ENCODE measurements around the gene HAND2. TPM values are rescaled to one million over a fixed set of nuclear protein-coding genes. Genes with fewer than 3 reads are reported as not detected.

HAND2 gene
- total and polyA plus RNA-seq, 2 of the 13 experiments (the other 11 are each of a cell fraction or from before 2014, with no cell fraction given): not detected

DNA sequence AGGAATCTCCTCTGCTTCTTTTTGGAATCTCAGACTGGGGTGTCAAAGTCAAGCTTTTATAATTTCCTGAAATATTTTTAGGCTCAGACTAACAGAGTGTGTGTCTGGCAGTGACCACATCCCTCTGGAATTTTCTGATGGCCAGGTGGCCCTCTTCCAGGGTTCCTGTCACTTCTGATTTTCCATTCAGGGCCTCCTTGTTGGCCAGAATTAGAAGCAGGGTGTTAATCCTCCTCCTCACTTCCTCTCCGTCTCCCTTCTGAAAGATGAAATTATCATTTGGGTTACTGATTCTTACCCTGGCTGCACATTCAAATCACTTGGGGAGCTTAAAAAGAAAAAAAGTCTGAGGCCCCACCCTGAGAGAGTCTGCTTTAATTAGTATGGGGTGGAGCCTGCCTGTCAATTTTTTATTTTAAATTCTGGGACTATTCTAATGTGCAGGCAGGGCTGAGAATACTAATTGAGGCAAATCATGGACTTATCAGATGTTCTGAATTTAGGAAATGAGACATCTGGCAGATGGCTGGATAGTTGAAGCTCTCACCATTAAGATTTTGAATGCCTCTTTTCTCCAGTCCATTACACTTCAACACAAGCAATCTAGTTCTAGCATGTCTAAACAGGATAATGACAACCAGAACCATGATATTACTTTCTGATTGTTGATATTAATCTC, 43.2 kb downstream of the HAND2 start (continued):
- TF ChIP-seq, protein P1, sequence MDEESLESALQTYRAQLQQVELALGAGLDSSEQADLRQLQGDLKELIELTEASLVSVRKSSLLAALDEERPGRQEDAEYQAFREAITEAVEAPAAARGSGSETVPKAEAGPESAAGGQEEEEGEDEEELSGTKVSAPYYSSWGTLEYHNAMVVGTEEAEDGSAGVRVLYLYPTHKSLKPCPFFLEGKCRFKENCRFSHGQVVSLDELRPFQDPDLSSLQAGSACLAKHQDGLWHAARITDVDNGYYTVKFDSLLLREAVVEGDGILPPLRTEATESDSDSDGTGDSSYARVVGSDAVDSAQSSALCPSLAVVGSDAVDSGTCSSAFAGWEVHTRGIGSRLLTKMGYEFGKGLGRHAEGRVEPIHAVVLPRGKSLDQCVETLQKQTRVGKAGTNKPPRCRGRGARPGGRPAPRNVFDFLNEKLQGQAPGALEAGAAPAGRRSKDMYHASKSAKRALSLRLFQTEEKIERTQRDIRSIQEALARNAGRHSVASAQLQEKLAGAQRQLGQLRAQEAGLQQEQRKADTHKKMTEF (CRISPR knock-in tag; IDR thresholded peaks at IDR 0.05): no peak
- TF ChIP-seq ZZZ3 (CRISPR knock-in tag; IDR thresholded peaks at IDR 0.05; ENCODE audit: borderline replicate concordance) (no peak), TEAD3 (CRISPR knock-in tag; optimal IDR thresholded peaks at IDR 0.05; ENCODE audit: borderline replicate concordance) (no peak), ZNF24 (IDR thresholded peaks at IDR 0.05) (no peak), ZNF180 (CRISPR knock-in tag; IDR thresholded peaks at IDR 0.05; ENCODE audit: borderline replicate concordance, low read depth) (no peak)

DNA sequence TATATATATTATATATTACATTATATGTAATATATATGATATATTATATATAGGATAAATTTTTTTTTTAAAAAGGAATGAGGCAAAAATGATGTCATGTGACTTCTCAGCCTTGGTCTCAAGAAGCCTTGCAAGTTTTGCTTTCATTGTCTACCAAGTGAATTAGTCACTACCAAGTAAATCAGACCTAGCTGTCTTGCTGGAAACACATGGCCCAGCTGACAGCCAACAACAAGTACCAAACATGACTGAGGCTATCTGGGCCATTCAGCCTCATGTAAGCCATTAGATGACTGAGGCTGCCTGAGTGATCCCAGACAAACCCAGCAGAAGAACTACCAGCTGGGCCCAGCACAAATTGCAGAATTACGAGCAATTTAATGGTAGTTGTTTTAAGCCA, 44.9 kb downstream of the HAND2 start:
- no peak overlapping the region for H3K4me2 ChIP-seq (ENCODE audit: low read depth, low read length)
- no peaks in the 10 kb centered on the region for H4K20me1 ChIP-seq (ENCODE audit: insufficient read depth, low read length)
- no peaks in the 10 kb centered on the region for H3K79me2 ChIP-seq (ENCODE audit: insufficient read depth, low read length)
- ChIA-PET CTCF (ENCODE audit: low intra/inter-chr PET ratio, low total read pairs) (no interaction called here), POLR2A (no interaction called here)
- no peaks in the 10 kb centered on the region for H3K36me3 ChIP-seq (replicated peaks in 1 of 2; ENCODE audit: control insufficient read depth in 1 of 2, insufficient read depth in 2 of 2, low read length in 2 of 2)
- ATAC-seq (no peak), DNase-seq (ENCODE audit: low spot score) (no peak), FAIRE-seq (no peak)
- H3K4me3 ChIP-seq (replicated peaks in 1 of 3; ENCODE audit: insufficient read depth in 1 of 3, low read depth in 2 of 3, low read length in 3 of 3): no peak overlapping the region
- H3K27me3 ChIP-seq (ENCODE audit: control insufficient read depth in 1 of 2, insufficient read depth in 2 of 2, low read length in 2 of 2): no peaks in the 10 kb centered on the region; a peak in 1 of 5 replicates
- H2AFZ ChIP-seq (ENCODE audit: low read length): no peak overlapping the region
- BruUV-seq (replicated peaks): no TSS peak
- no peak overlapping the region for H3K9ac ChIP-seq (ENCODE audit: insufficient read depth, low read depth, low read length)
- in situ Hi-C loops (cut with HindIII; ENCODE audit: extremely low pct_ligation_motif_present, low pct_unique_long_range_greater_than_20kb) (no loop called here), intact Hi-C loops (cut with micrococcal nuclease; ENCODE audit: unreplicated experiment) (no loop called here)
- no peaks in the 10 kb centered on the region for H3K9me3 ChIP-seq (ENCODE audit: low read length)
- 100% methylated on average over 1 of the region's 1 CpG for WGBS (ENCODE audit: low lambda C conversion rate)
- peaks cover 3% of the 10 kb centered on the region for H3K4me1 ChIP-seq (ENCODE audit: insufficient read depth, low read length)
- H3K27ac ChIP-seq (ENCODE audit: extremely low read length, insufficient read depth, low read length): no peak overlapping the region
- TF ChIP-seq RBM22 (optimal IDR thresholded peaks at IDR 0.05; ENCODE audit: low read length): no peak
- no peak for TF ChIP-seq HCFC1 (IDR thresholded peaks at IDR 0.05; ENCODE audit: low read depth, low read length)
- no peak for TF ChIP-seq FOXM1 (CRISPR knock-in tag; IDR thresholded peaks at IDR 0.05)
- TF ChIP-seq, protein P2, sequence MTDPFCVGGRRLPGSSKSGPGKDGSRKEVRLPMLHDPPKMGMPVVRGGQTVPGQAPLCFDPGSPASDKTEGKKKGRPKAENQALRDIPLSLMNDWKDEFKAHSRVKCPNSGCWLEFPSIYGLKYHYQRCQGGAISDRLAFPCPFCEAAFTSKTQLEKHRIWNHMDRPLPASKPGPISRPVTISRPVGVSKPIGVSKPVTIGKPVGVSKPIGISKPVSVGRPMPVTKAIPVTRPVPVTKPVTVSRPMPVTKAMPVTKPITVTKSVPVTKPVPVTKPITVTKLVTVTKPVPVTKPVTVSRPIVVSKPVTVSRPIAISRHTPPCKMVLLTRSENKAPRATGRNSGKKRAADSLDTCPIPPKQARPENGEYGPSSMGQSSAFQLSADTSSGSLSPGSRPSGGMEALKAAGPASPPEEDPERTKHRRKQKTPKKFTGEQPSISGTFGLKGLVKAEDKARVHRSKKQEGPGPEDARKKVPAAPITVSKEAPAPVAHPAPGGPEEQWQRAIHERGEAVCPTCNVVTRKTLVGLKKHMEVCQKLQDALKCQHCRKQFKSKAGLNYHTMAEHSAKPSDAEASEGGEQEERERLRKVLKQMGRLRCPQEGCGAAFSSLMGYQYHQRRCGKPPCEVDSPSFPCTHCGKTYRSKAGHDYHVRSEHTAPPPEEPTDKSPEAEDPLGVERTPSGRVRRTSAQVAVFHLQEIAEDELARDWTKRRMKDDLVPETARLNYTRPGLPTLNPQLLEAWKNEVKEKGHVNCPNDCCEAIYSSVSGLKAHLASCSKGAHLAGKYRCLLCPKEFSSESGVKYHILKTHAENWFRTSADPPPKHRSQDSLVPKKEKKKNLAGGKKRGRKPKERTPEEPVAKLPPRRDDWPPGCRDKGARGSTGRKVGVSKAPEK (CRISPR knock-in tag; IDR thresholded peaks at IDR 0.05; ENCODE audit: borderline replicate concordance): no peak
- TF ChIP-seq, protein P3, sequence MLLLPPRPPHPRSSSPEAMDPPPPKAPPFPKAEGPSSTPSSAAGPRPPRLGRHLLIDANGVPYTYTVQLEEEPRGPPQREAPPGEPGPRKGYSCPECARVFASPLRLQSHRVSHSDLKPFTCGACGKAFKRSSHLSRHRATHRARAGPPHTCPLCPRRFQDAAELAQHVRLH (CRISPR knock-in tag; IDR thresholded peaks at IDR 0.05; ENCODE audit: borderline replicate concordance, low read depth): no peak
- TF ChIP-seq, protein P4, sequence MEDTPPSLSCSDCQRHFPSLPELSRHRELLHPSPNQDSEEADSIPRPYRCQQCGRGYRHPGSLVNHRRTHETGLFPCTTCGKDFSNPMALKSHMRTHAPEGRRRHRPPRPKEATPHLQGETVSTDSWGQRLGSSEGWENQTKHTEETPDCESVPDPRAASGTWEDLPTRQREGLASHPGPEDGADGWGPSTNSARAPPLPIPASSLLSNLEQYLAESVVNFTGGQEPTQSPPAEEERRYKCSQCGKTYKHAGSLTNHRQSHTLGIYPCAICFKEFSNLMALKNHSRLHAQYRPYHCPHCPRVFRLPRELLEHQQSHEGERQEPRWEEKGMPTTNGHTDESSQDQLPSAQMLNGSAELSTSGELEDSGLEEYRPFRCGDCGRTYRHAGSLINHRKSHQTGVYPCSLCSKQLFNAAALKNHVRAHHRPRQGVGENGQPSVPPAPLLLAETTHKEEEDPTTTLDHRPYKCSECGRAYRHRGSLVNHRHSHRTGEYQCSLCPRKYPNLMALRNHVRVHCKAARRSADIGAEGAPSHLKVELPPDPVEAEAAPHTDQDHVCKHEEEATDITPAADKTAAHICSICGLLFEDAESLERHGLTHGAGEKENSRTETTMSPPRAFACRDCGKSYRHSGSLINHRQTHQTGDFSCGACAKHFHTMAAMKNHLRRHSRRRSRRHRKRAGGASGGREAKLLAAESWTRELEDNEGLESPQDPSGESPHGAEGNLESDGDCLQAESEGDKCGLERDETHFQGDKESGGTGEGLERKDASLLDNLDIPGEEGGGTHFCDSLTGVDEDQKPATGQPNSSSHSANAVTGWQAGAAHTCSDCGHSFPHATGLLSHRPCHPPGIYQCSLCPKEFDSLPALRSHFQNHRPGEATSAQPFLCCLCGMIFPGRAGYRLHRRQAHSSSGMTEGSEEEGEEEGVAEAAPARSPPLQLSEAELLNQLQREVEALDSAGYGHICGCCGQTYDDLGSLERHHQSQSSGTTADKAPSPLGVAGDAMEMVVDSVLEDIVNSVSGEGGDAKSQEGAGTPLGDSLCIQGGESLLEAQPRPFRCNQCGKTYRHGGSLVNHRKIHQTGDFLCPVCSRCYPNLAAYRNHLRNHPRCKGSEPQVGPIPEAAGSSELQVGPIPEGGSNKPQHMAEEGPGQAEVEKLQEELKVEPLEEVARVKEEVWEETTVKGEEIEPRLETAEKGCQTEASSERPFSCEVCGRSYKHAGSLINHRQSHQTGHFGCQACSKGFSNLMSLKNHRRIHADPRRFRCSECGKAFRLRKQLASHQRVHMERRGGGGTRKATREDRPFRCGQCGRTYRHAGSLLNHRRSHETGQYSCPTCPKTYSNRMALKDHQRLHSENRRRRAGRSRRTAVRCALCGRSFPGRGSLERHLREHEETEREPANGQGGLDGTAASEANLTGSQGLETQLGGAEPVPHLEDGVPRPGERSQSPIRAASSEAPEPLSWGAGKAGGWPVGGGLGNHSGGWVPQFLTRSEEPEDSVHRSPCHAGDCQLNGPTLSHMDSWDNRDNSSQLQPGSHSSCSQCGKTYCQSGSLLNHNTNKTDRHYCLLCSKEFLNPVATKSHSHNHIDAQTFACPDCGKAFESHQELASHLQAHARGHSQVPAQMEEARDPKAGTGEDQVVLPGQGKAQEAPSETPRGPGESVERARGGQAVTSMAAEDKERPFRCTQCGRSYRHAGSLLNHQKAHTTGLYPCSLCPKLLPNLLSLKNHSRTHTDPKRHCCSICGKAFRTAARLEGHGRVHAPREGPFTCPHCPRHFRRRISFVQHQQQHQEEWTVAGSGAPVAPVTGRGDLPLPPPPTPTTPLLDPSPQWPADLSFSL (CRISPR knock-in tag; IDR thresholded peaks at IDR 0.05): no peak
- TF ChIP-seq ZSCAN21 (CRISPR knock-in tag; IDR thresholded peaks at IDR 0.05; ENCODE audit: borderline replicate concordance): no peak
